H1 (cell line): Measurements from ENCODE around the gene SLIT3. TPM values are rescaled to one million over a fixed set of nuclear protein-coding genes. Genes with fewer than 3 reads are reported as not detected.

Experiments used
- CTCF ChIA-PET: fragments of 300-600 bp; sonication (Branson Sonifier 250); formaldehyde crosslinking; loops from one replicate; lab custom pipeline; 2021; ENCODE audit not compliant: partially characterized antibody; lab: Charles Lee
- POLR2A ChIA-PET: fragments of 300-600 bp; sonication (Branson Sonifier 250); formaldehyde crosslinking; loops from one replicate; lab custom pipeline; 2021; ENCODE audit warnings: inconsistent platforms; ENCODE audit not compliant: partially characterized antibody; lab: Charles Lee
- DNase-seq, 2 experiments: peaks; one replicate each; pipeline versions ENCODE4 v3.0.0 to v3.0.0-alpha.2; 2010 to 2022; ENCODE audit warnings: low spot score in 2 of 2, low read depth in 1 of 2, mixed read lengths in 1 of 2
- FAIRE-seq: peaks from 2 replicates; lab custom pipeline; 2011; peaks lifted over from hg19 to GRCh38; lab: Jason Lieb, UNC
- H2AFZ ChIP-seq: 2 replicates; pipeline ENCODE4 v1.8.1; 2012; ENCODE audit warnings: low read length, inconsistent platforms
- H2AK5ac ChIP-seq: 2 replicates; pipeline ENCODE4 v1.6.1; 2013; ENCODE audit warnings: low read depth, low read length
- H2BK120ac ChIP-seq: replicated peaks from 2 replicates; pipeline ENCODE3; 2013; ENCODE audit warnings: low read depth, low read length, inconsistent platforms
- H2BK12ac ChIP-seq: 2 replicates; pipeline ENCODE4 v1.6.1; 2013; ENCODE audit warnings: low read depth, low read length
- H2BK15ac ChIP-seq: 2 replicates; pipeline ENCODE4 v1.6.1; 2013; ENCODE audit warnings: low read length
- H2BK20ac ChIP-seq: 2 replicates; pipeline ENCODE4 v1.6.1; 2013; ENCODE audit warnings: low read length
- H2BK5ac ChIP-seq: 2 replicates; pipeline ENCODE4 v1.6.1; 2013; ENCODE audit warnings: low read depth, low read length
- H3K14ac ChIP-seq: 2 replicates; pipeline ENCODE4 v1.6.1; 2013; ENCODE audit warnings: inconsistent platforms; ENCODE audit not compliant: insufficient read length
- H3K18ac ChIP-seq: 2 replicates; pipeline ENCODE4 v1.6.1; 2013; ENCODE audit warnings: low read length; ENCODE audit errors: extremely low read depth
- H3K23ac ChIP-seq: 2 replicates; pipeline ENCODE4 v1.6.1; 2013; ENCODE audit warnings: inconsistent platforms; ENCODE audit not compliant: insufficient read length
- H3K23me2 ChIP-seq: 2 replicates; pipeline ENCODE4 v1.6.1; 2013; ENCODE audit warnings: low read depth, low read length
- H3K27ac ChIP-seq: 2 replicates; pipeline ENCODE4 v1.6.1; 2011; ENCODE audit warnings: low read depth, low read length, inconsistent platforms
- H3K27me3 ChIP-seq, 4 experiments: replicated peaks in 1 of 4; 1 replicate in 1 of 4; 2 replicates in 3 of 4; pipeline versions ENCODE4 v1.6.1 to v1.8.1; 2011 to 2013; ENCODE audit warnings: low read length in 3 of 4, mild to moderate bottlenecking in 3 of 4, inconsistent platforms in 2 of 4, mixed read lengths in 2 of 4, moderate library complexity in 1 of 4; ENCODE audit not compliant: control insufficient read depth in 3 of 4, insufficient read depth in 3 of 4; ENCODE audit errors: extremely low read depth in 1 of 4
- H3K36me3 ChIP-seq, 4 experiments: 2 replicates each; pipeline versions ENCODE4 v1.6.1 to v1.8.1; 2011 to 2013; ENCODE audit warnings: mild to moderate bottlenecking in 4 of 4, low read length in 3 of 4, moderate library complexity in 2 of 4, control low read depth in 1 of 4, inconsistent platforms in 1 of 4; ENCODE audit not compliant: insufficient read depth in 4 of 4, control insufficient read depth in 2 of 4
- H3K4ac ChIP-seq: replicated peaks from 2 replicates; pipeline ENCODE3; 2013; ENCODE audit warnings: low read length, low read depth, mixed read lengths, inconsistent platforms; ENCODE audit not compliant: insufficient read length
- H3K4me1 ChIP-seq, 4 experiments: replicated peaks in 1 of 4; 1 replicate in 1 of 4; 2 replicates in 3 of 4; pipeline versions ENCODE4 v1.6.1 to v1.8.1; 2011 to 2013; ENCODE audit warnings: low read length in 3 of 4, inconsistent platforms in 2 of 4, mixed read lengths in 1 of 4; ENCODE audit not compliant: insufficient read depth in 4 of 4, control insufficient read depth in 3 of 4
- H3K4me2 ChIP-seq, 2 experiments: 2 replicates each; pipeline versions ENCODE4 v1.6.1 to v1.8.1; 2011 to 2013; ENCODE audit warnings: low read depth in 2 of 2, low read length in 2 of 2, control low read depth in 1 of 2, inconsistent platforms in 1 of 2, mild to moderate bottlenecking in 1 of 2; ENCODE audit not compliant: insufficient read depth in 1 of 2
- H3K4me3 ChIP-seq, 4 experiments: fragments of 200-600, 300-600 bp in 1 of 4; sonication (generic), shearing (Covaris generic), sonication (Bioruptor Twin) in 1 of 4; 2 replicates each; pipeline versions ENCODE4 v1.5.1 to v1.8.1; 2011 to 2016; ENCODE audit warnings: low read length in 4 of 4, low read depth in 3 of 4, control low read depth in 2 of 4, inconsistent platforms in 2 of 4, mild to moderate bottlenecking in 2 of 4, mixed read lengths in 1 of 4, moderate library complexity in 1 of 4; ENCODE audit not compliant: insufficient read depth in 2 of 4; ENCODE audit errors: extremely low read depth in 1 of 4
- H3K56ac ChIP-seq: replicated peaks from 2 replicates; pipeline ENCODE3; 2013; ENCODE audit warnings: low read depth, mild to moderate bottlenecking, mixed read lengths, low read length, inconsistent platforms; ENCODE audit not compliant: insufficient read length
- H3K79me1 ChIP-seq: 2 replicates; pipeline ENCODE4 v1.6.1; 2013; ENCODE audit warnings: low read depth, low read length, control low read depth
- H3K79me2 ChIP-seq, 2 experiments: 2 replicates each; pipeline versions ENCODE4 v1.6.1 to v1.8.1; 2012 to 2013; ENCODE audit warnings: low read length in 2 of 2, mild to moderate bottlenecking in 2 of 2, inconsistent platforms in 1 of 2; ENCODE audit not compliant: insufficient read depth in 2 of 2, control insufficient read depth in 1 of 2
- H3K9ac ChIP-seq, 4 experiments: replicated peaks in 1 of 4; 1 replicate in 1 of 4; 2 replicates in 3 of 4; pipeline versions ENCODE4 v1.6.1 to v1.8.1; 2011 to 2013; ENCODE audit warnings: low read depth in 3 of 4, low read length in 3 of 4, control low read depth in 2 of 4, mild to moderate bottlenecking in 2 of 4, moderate library complexity in 2 of 4, inconsistent platforms in 1 of 4; ENCODE audit errors: extremely low read depth in 1 of 4
- H3K9me3 ChIP-seq, 2 experiments: 2 replicates each; pipeline versions ENCODE4 v1.6.1 to v1.8.1; 2012 to 2013; ENCODE audit warnings: mild to moderate bottlenecking in 2 of 2, moderate library complexity in 2 of 2, control low read depth in 1 of 2, inconsistent platforms in 1 of 2, low read depth in 1 of 2, low read length in 1 of 2, mixed read lengths in 1 of 2; ENCODE audit not compliant: insufficient read depth in 2 of 2
- H4K20me1 ChIP-seq, 2 experiments: replicated peaks in 1 of 2; 2 replicates each; pipeline versions ENCODE3 to v1.8.1; 2011 to 2013; ENCODE audit warnings: inconsistent platforms in 2 of 2, low read length in 2 of 2, mild to moderate bottlenecking in 1 of 2; ENCODE audit not compliant: insufficient read depth in 2 of 2, control insufficient read depth in 1 of 2
- H4K5ac ChIP-seq: 2 replicates; pipeline ENCODE4 v1.6.1; 2013; ENCODE audit warnings: low read length, low read depth, mixed read lengths, inconsistent platforms; ENCODE audit not compliant: insufficient read length
- H4K8ac ChIP-seq: 2 replicates; pipeline ENCODE4 v1.8.0; 2013; ENCODE audit warnings: mild to moderate bottlenecking, moderate library complexity, low read length, inconsistent platforms; ENCODE audit not compliant: insufficient read depth; ENCODE audit errors: extremely low read depth
- H4K91ac ChIP-seq: replicated peaks from 2 replicates; pipeline ENCODE3; 2013; ENCODE audit warnings: low read length, mixed read lengths, inconsistent platforms; ENCODE audit not compliant: insufficient read length
- CBX5 ChIP-seq: fragments of 300-800, 300-1000 bp; sonication (generic); IDR thresholded peaks from 2 replicates; pipeline ENCODE4 v1.7.1; 2016; ENCODE audit warnings: antibody characterized with exemption, low read length, low read depth
- CBX8 ChIP-seq: fragments of 300-800, 300-1000 bp; sonication (generic); IDR thresholded peaks from 2 replicates; pipeline ENCODE4 v1.7.1; 2016; ENCODE audit warnings: low read depth, low read length, borderline replicate concordance
- CHD1 ChIP-seq: IDR thresholded peaks from 2 replicates; pipeline ENCODE4 v1.6.1; 2012; ENCODE audit warnings: low read depth, low read length, improper control_type of control experiment
- EP300 ChIP-seq, 2 experiments: IDR thresholded peaks; 1 replicate in 1 of 2; 2 replicates in 1 of 2; pipeline ENCODE4 v1.6.1; 2011 to 2012; ENCODE audit warnings: low read depth in 2 of 2, low read length in 2 of 2, mild to moderate bottlenecking in 2 of 2, borderline replicate concordance in 1 of 2, inconsistent platforms in 1 of 2, moderate library complexity in 1 of 2
- EZH2 ChIP-seq: fragments of 200-600 bp; sonication (generic); IDR thresholded peaks from 2 replicates; pipeline ENCODE4 v1.7.1; 2012; ENCODE audit warnings: low read depth, mild to moderate bottlenecking, moderate library complexity, low read length, inconsistent platforms; ENCODE audit not compliant: severe bottlenecking
- HDAC2 ChIP-seq, 2 experiments: fragments of 300-600 bp in 1 of 2; sonication (generic) in 1 of 2; IDR thresholded peaks; 2 replicates each; pipeline ENCODE4 v1.6.1; 2011 to 2012; ENCODE audit warnings: low read depth in 2 of 2, low read length in 2 of 2, mild to moderate bottlenecking in 2 of 2, moderate library complexity in 2 of 2, borderline replicate concordance in 1 of 2, inconsistent platforms in 1 of 2
- HDAC6 ChIP-seq: IDR thresholded peaks from one replicate; pipeline ENCODE4 v1.7.1; 2012; ENCODE audit warnings: low read depth, mild to moderate bottlenecking, inconsistent platforms, low read length, moderate library complexity
- JUN ChIP-seq: IDR thresholded peaks from 2 replicates; pipeline ENCODE4 v1.6.1; 2011; ENCODE audit warnings: low read depth, mild to moderate bottlenecking, improper control_type of control experiment, low read length
- NANOG ChIP-seq: IDR thresholded peaks from 2 replicates; pipeline ENCODE4 v1.6.1; 2011; ENCODE audit warnings: low read length, low read depth, mild to moderate bottlenecking, inconsistent platforms; ENCODE audit not compliant: insufficient read depth, poor library complexity, severe bottlenecking
- POU5F1 ChIP-seq: IDR thresholded peaks from 2 replicates; pipeline ENCODE4 v1.6.1; 2011; ENCODE audit warnings: low read depth, mild to moderate bottlenecking, low read length, moderate library complexity
- RBBP5 ChIP-seq: IDR thresholded peaks from 2 replicates; pipeline ENCODE4 v1.7.1; 2012; ENCODE audit warnings: low read depth, mild to moderate bottlenecking, inconsistent platforms, low read length, moderate library complexity, borderline replicate concordance
- SIN3A ChIP-seq, 2 experiments: IDR thresholded peaks in 1 of 2; conservative IDR thresholded peaks in 1 of 2; 2 replicates each; pipeline ENCODE4 v1.6.1; 2011 to 2012; ENCODE audit warnings: low read length in 2 of 2, improper control_type of control experiment in 1 of 2, low read depth in 1 of 2, mild to moderate bottlenecking in 1 of 2
- SRF ChIP-seq: IDR thresholded peaks from 2 replicates; pipeline ENCODE4 v1.6.1; 2011; ENCODE audit warnings: mild to moderate bottlenecking, low read depth, low read length, moderate library complexity
- WGBS, 2 experiments: shearing (Covaris generic) in 1 of 2; methylation state at CpG; one replicate each; pipeline versions ENCODE4 v1.1.6 to v1.1.7; 2013 to 2015; ENCODE audit warnings: low lambda C conversion rate in 2 of 2, mixed read lengths in 2 of 2, inconsistent platforms in 1 of 2, low coverage in 1 of 2, missing lambda C conversion rate in 1 of 2; ENCODE audit not compliant: insufficient replicate concordance in 2 of 2, insufficient coverage in 1 of 2, insufficient read length in 1 of 2; ENCODE audit errors: extremely low coverage in 1 of 2, missing lambda C conversion rate in 1 of 2; 5-methylcytosine and 5-hydroxymethylcytosine counted together
- polyA plus RNA-seq, 7 experiments: library from polyadenylated mRNA; depleted of rRNA in 3 of 7; stranded (reverse) in 5 of 7; unstranded in 2 of 7; fragments of >200 nt in 5 of 7; fragments of 200-250 nt in 2 of 7; gene quantifications; 1 replicate in 5 of 7; 2 replicates in 1 of 7; 4 replicates in 1 of 7; pipeline versions ENCODE4 v1.2.1 to v1.2.3, GENCODE V29; 2011 to 2013; ENCODE audit warnings: missing spikeins in 2 of 7, mixed read lengths in 2 of 7
- total RNA-seq: library from RNA; stranded (reverse); fragmentation: NEBNext Ultra II Directional; extraction: Animal tissue kit (Norgen Biotek cat#: 25700); gene quantifications from 2 replicates; pipeline ENCODE4 v1.2.1, GENCODE V29; 2021

The SLIT3 gene
- total and polyA plus RNA-seq, 2 of the 8 experiments (the other 6 are each of a cell fraction or from before 2014, with no cell fraction given): 1.1 to 1.2 TPM

DNA sequence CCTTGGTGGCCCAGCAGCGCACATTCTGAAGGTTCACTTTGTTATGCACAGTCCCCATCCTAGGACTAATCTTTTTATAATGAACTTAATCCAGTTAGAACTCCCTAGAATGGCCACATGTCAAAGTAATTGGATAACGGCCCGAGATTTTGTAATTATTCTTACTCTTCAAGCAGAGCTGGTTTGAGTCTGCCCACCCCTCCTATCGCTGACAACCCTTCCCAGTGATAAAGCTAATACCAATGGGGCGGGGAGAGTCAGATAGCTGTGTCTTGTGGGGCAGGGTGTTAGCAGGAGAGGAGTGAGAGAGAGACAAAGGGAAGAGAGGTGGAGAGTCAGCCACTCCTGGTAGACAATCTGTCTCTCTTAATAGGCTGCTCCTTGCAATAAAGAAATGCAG lies 356.9 kb downstream of the SLIT3 start:
- H3K23me2 ChIP-seq: no peaks in the 10 kb centered on the region
- H3K9me3 ChIP-seq: no peaks in the 10 kb centered on the region
- DNase-seq: no peak
- no peak overlapping the region for H3K56ac ChIP-seq
- no peak overlapping the region for H3K27ac ChIP-seq
- no peak overlapping the region for H2AFZ ChIP-seq
- WGBS, 2 experiments: 83% methylated on average over 5 of the region's 5 CpGs; no CpG with 5 or more reads in 1 of the 2 experiments
- H3K23ac ChIP-seq: no peak overlapping the region
- H3K27me3 ChIP-seq: no peaks in the 10 kb centered on the region
- H2BK15ac ChIP-seq: no peak overlapping the region
- no peak overlapping the region for H2BK120ac ChIP-seq
- no peak overlapping the region for H4K91ac ChIP-seq
- CTCF ChIA-PET: interaction anchor here (0.8 to 1.6 kb wide), 12 partner anchors 10 to 359 kb away, joined by 3 to 5 read pairs (median 3); no protein-coding TSS in a partner anchor
- H4K20me1 ChIP-seq: no peaks in the 10 kb centered on the region
- H3K4me1 ChIP-seq: peaks cover 0 to 2% (median under 1%) of the 10 kb centered on the region in 4 experiments; a peak in 3 of 7 replicates
- no peak overlapping the region for H2BK20ac ChIP-seq
- H4K5ac ChIP-seq: no peak overlapping the region
- H3K79me1 ChIP-seq: no peaks in the 10 kb centered on the region
- H2AK5ac ChIP-seq: no peak overlapping the region
- no peaks in the 10 kb centered on the region for H3K36me3 ChIP-seq
- no peak overlapping the region for H3K4me3 ChIP-seq
- FAIRE-seq: no peak
- no peak overlapping the region for H2BK12ac ChIP-seq
- H4K8ac ChIP-seq: no peak overlapping the region
- no peak overlapping the region for H2BK5ac ChIP-seq
- H3K9ac ChIP-seq: no peak overlapping the region
- H3K18ac ChIP-seq: no peak overlapping the region
- H3K79me2 ChIP-seq: no peaks in the 10 kb centered on the region
- H3K4ac ChIP-seq: no peak overlapping the region
- no peak overlapping the region for H3K14ac ChIP-seq
- H3K4me2 ChIP-seq: no peak overlapping the region
- POLR2A ChIA-PET: no interaction called here
- TF ChIP-seq POU5F1: no peak
- no peak for TF ChIP-seq RBBP5
- no peak for TF ChIP-seq SIN3A (conservative IDR thresholded peaks at IDR 0.05 in 1 of 2, IDR thresholded peaks at IDR 0.05 in 1 of 2; ENCODE audit: low read depth in 1 of 2, low read length in 2 of 2)
- no peak for TF ChIP-seq SRF
- no peak for TF ChIP-seq HDAC6
- TF ChIP-seq EZH2: no peak
- TF ChIP-seq CBX8: no peak
- TF ChIP-seq CBX5: no peak
- TF ChIP-seq HDAC2 (IDR thresholded peaks at IDR 0.05; ENCODE audit: borderline replicate concordance in 1 of 2, low read depth in 2 of 2, low read length in 2 of 2): no peak
- TF ChIP-seq CHD1: no peak
- TF ChIP-seq EP300 (IDR thresholded peaks at IDR 0.05; ENCODE audit: borderline replicate concordance in 1 of 2, low read depth in 2 of 2, low read length in 2 of 2): no peak
- no peak for TF ChIP-seq JUN
- TF ChIP-seq NANOG: no peak
- TF ChIP-seq, all 59 proteins: peak for 0
